NCI-H1417 (cell line): ENCODE measurements around the gene RGS6.
A peak's percentile ranks its signal among the peaks of the same experiment; 100 is the strongest.

Experiments used
- DNase-seq, 3 experiments: peaks; one replicate each; lab custom pipeline; 2025; lab: John Stamatoyannopoulos, UW

RGS6 gene

GRCh38 chr14:72527591-72527990 lies 595.4 kb downstream of the RGS6 start:
- peak in 1 of 3 experiments; percentile 32 for DNase-seq

DNA sequence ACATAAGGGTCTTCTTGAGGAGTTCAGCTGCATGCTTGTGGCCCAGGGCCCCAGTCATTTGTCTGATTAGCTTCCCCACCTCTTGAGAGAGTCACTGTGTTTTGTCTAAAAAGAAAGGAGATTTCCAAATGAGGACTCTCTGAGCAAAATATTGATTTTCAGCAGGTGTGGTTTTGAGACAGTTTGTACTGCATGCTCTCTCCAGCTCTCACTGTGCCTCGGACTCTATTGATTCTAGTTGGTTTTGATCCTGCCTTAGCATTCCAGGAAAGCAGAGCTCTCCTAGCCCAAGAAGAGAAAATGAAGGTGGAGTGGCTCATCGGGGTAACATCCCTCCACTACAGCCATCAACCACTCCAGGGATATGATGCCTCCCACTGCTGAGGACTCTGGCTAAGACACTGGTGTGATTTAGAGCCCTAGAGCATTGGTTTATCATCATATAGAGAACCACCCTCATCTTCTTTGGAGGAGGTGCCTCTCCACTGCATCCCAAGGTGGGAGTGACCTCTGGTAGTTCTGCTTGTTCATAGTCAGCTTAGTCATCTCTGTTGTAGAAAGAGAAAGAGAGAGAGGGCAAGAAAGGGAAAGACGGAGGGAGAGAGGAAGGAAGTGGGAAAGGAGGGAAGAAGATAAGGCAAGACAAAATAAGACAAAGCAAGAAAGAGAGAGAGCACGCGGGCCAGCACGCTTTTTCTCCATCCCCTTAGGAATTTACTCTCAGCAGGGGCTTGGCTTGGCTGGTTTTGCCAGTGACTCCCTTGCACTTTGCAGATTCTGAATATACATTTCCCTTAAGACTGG lies 596.0 kb downstream of the RGS6 start:
- DNase-seq: peak in 1 of 3 experiments; percentile 40

GRCh38 chr14:72528863-72529175 lies 596.6 kb downstream of the RGS6 start:
- DNase-seq: no peak

DNA sequence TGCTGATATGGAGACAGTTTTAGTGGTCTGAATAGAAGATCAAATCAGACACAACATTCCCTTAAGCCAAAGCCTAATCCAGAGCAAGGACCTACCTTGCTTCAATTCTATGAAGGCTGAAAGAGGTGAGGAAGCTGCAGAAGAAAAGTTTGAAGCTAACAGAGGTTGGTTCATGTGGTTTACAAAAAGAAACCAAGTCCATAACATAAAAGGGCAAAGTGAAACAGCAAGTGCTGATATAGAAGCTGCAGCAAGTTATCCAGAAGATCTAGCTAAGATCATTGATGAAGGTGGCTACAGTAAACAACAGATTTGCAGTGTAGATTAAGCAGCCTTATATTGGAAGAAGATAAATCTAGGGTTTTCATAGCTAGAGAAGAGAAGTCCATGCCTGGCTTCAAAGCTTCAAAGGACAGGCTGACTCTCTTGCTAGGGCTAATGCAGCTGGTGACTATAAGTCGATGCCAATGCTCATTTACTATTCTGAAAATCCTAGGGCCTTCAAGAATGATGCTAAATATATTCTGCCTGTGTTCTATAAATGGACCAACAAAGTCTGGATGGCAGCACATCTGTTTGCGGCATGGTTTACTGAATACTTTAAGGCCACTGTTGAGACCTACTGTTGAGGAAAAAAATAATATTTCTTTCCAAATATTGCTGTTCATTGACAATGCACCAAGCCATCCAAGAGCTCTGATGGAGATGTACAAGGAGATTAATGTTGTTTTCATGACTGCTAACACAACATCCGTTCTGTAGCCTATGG lies 600.6 kb downstream of the RGS6 start:
- no peak for DNase-seq

- DNase-seq: no peak
These were observed 603.3 kb downstream of the RGS6 start for GRCh38 chr14:72535485-72535884.

- DNase-seq: no peak
These were observed 606.2 kb downstream of the RGS6 start for GRCh38 chr14:72538387-72538786.

- no peak for DNase-seq
These were observed 607.6 kb downstream of the RGS6 start for GRCh38 chr14:72539661-72540315.

GRCh38 chr14:72540836-72541235 lies 608.6 kb downstream of the RGS6 start:
- no peak for DNase-seq

- DNase-seq: no peak
These were observed 609.3 kb downstream of the RGS6 start for GRCh38 chr14:72541546-72541945.

- no peak for DNase-seq
These were observed 611.1 kb downstream of the RGS6 start for GRCh38 chr14:72543341-72543740.

DNA sequence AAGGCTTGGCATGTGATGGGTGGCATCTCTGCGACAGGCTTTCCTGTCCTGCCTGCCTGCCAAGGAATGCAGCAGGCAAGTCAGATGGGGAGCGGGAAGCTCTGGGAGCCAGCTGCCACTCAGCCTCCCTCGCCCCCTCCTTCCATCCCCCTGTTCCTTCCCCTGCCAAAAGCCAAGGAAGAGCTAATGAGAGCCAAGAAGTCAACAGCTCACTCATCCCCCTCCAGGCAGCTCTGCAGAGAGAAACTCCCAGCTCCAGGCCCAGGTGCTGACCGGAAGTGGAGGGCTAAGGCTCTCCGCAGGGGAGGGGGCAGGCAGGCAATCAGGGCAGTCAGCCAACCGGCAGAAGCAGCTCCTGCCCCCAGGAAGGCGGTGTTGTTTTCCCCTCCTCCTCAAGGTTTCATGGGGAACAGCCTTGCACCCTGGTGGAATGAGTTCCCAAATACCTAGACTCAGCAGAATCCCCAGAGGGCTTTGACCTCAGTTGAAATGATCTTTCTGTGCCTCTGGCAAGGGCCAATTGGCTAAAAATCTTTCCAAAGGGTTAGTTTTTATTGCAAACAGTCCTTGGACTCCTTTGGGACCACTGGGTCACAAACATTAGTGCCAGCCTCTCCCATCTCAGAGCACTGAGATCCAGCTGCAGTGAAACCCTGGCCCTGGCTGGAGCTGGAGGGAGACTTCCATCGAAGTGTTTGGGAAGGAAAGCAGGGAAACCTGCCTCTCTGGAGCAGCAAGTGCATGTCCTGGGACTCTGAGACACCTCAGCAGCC lies 612.6 kb downstream of the RGS6 start:
- no peak for DNase-seq

- no peak for DNase-seq
These were observed 613.4 kb downstream of the RGS6 start for GRCh38 chr14:72545411-72546311.

DNA sequence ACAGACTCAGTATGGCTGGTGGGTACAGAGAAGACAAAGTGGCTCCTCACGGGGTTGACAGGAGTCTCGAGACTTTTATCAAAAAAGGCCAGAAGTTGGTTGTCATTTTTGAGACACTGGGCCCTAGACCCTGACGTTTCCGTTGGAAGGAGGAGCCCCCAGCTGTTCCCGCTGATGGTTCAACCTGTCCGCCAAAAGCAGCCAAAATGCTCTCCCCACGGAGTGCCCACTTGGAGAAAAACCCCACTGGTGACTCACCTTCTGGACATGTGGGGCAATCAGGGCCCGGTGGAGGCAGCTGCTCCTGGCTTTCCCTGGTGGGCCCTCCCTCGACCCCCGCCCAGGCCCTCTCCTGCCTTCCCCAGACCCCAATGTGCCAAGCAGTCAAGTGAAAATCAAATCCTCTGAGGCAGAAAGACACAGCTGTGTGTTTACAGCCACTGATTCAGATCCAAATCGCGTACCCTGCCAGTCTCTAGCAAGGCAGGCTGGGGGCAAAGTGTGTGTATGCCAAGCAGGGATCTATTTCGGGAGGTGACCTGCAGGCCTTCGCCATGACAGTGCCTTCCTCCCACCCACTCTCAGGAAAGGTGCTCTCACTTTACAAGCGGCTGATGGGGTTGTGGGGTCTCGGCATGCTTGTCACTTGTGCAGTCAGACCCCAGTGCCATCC lies 614.3 kb downstream of the RGS6 start:
- DNase-seq: no peak

GRCh38 chr14:72547999-72548398 lies 615.8 kb downstream of the RGS6 start:
- no peak for DNase-seq

DNA sequence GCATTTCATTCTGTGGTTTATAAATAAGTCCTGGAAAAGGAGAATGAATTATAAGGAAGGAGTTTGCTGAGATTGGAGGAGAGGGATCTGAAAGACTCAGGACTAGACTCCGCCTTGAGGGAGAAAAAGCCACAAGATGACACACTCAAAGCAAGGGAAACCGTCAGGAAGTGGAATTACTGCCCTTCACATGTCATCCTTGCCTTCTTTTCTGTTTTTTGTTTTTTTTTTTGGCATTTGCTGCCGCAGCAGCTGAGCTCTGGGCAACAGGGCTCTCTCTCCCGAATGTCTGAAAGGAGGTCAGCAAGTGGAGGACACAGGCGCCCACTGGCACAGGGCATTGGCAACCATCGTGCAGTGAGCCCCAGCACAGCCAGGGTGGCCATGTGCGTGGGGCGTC lies 616.8 kb downstream of the RGS6 start:
- DNase-seq: no peak

GRCh38 chr14:72549854-72550253 lies 617.6 kb downstream of the RGS6 start:
- no peak for DNase-seq

DNA sequence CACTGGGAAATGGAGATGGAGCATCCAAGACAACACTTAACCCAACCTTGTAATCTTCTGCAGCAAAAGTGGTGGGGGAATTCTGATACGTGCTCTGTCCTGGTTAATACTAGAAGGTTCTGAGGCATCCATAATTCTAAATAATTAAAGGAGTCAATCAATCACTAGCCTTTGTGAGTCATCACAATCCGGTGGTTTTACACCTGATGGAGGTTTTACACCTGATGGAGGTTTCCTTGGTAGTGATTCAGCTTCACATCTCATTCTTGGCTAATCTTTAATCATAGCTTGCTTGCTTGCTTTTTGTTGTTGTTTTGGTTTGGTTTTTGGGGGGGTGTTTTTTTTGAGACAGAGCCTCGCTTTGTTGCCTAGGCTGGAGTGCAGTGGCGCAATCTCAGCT lies 618.3 kb downstream of the RGS6 start:
- DNase-seq: no peak

DNA sequence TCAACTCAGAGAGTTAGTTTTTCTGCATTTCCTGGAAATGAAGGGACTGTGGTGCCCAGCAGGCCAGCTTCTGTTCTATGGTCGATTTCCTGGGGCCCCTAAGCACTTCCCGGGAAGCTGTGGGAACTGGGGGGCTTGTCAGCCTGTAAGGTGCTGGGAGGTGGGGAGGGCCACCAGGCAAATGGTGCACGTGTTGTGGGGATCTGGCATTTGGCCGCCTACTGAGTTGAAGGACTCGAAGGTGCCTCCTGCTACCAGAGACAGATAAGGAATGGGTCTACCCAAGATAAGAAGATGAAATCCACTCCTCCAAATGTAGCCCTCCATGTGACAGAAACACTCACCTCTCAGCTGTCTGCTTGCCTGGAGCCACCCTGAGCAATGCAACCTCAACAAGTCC lies 620.0 kb downstream of the RGS6 start:
- no peak for DNase-seq

DNA sequence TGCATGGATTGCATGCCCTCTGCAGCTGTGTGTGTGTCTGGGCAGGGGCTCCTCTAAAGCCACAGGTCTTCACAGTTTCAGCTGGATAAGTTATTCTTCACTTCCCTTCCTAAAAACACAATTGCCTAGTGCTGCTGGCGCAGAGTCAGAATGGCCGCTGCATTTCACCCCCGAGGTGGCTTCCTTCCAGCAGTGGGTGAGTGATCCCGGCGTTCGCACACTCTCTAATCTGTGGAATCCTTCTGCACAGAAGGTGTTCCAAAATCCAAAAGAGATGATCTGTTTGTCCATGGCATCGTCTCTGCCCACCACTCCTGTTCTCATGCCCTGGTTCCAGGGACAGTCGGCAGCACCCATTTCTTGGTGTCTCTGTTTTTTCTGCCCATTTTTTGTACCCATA lies 620.9 kb downstream of the RGS6 start:
- DNase-seq: no peak

DNA sequence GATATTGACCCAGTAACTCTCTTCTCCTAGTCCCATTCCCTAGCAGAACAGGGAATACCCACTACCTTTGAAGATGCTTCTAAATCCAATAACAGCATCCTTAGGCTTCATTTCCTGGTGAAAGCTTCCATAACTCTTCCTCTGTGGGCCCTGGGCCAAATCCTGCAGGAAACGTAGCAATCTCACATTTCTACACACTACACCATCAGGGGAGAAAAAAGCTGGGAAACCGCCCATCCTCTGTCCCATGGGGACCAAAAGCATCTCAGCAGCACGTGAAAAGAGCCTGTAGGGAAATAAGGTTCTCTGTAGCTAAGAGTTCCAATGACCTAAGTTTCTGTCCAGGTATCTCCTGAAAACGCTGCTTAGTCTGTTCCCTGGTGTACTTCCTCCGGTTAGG lies 621.4 kb downstream of the RGS6 start:
- DNase-seq: no peak

GRCh38 chr14:72554401-72554800 lies 622.2 kb downstream of the RGS6 start:
- no peak for DNase-seq
